GM18858 (cell line): ENCODE results near the gene RTP1.
"Not testable (repeated sequence)": the region's sequence is repeated elsewhere in the genome, so short reads cannot be mapped to it uniquely, and the experiment has no call there.

Experiments
- ATAC-seq: cut with Tn5 transposase; IDR thresholded peaks from one replicate; pipeline ENCODE4 v1.9.1; 2021; ENCODE audit not compliant: unreplicated experiment

RTP1 gene

GRCh38 chr3:187196573-187197334 lies 532 bp upstream of the RTP1 start:
- no peak for ATAC-seq

GRCh38 chr3:187198490-187198889 lies 1.2 kb downstream of the RTP1 start:
- no peak for ATAC-seq

GRCh38 chr3:187199463-187200050 lies 2.3 kb downstream of the RTP1 start:
- ATAC-seq, result not testable (repeated sequence)

- ATAC-seq, result no peak
Measured at GRCh38 chr3:187205683-187206082, 8.4 kb downstream of the RTP1 start.

GRCh38 chr3:187207062-187207461 lies 9.8 kb downstream of the RTP1 start:
- no peak for ATAC-seq

GRCh38 chr3:187207624-187208023 lies 10.3 kb downstream of the RTP1 start:
- no peak for ATAC-seq

GRCh38 chr3:187208159-187208558 lies 10.9 kb downstream of the RTP1 start:
- no peak for ATAC-seq

- no peak for ATAC-seq
Measured at GRCh38 chr3:187209491-187209890, 12.2 kb downstream of the RTP1 start.

GRCh38 chr3:187210091-187210490 lies 12.8 kb downstream of the RTP1 start:
- no peak for ATAC-seq

- ATAC-seq, result peak; percentile 44
Measured at GRCh38 chr3:187210545-187211327, 13.4 kb downstream of the RTP1 start.

GRCh38 chr3:187211532-187212195 lies 14.4 kb downstream of the RTP1 start:
- ATAC-seq, result no peak

GRCh38 chr3:187212196-187212545 lies 14.9 kb downstream of the RTP1 start:
- no peak for ATAC-seq

GRCh38 chr3:187212705-187213104 lies 15.4 kb downstream of the RTP1 start:
- ATAC-seq, result no peak

GRCh38 chr3:187213616-187214015 lies 16.3 kb downstream of the RTP1 start:
- no peak for ATAC-seq

GRCh38 chr3:187215460-187215859 lies 18.2 kb downstream of the RTP1 start:
- ATAC-seq, result no peak

- ATAC-seq, result no peak
Measured at GRCh38 chr3:187222801-187223200, 25.5 kb downstream of the RTP1 start.

GRCh38 chr3:187223799-187224198 lies 26.5 kb downstream of the RTP1 start:
- ATAC-seq, result no peak

- ATAC-seq, result no peak
Measured at GRCh38 chr3:187227658-187228258, 30.5 kb downstream of the RTP1 start.

GRCh38 chr3:187228740-187229139 lies 31.5 kb downstream of the RTP1 start:
- ATAC-seq, result no peak

- no peak for ATAC-seq
Measured at GRCh38 chr3:187230011-187230410, 32.7 kb downstream of the RTP1 start.

- ATAC-seq, result no peak
Measured at GRCh38 chr3:187236962-187237361, 39.7 kb downstream of the RTP1 start.
